ENCODE results near the gene CEP41. TPM values are rescaled to one million over a fixed set of nuclear protein-coding genes. Genes with fewer than 3 reads are reported as not detected.

Gene CEP41
- total and polyA plus RNA-seq, 4 donors: 2.3 to 3.5 (median 2.8) TPM

DNA sequence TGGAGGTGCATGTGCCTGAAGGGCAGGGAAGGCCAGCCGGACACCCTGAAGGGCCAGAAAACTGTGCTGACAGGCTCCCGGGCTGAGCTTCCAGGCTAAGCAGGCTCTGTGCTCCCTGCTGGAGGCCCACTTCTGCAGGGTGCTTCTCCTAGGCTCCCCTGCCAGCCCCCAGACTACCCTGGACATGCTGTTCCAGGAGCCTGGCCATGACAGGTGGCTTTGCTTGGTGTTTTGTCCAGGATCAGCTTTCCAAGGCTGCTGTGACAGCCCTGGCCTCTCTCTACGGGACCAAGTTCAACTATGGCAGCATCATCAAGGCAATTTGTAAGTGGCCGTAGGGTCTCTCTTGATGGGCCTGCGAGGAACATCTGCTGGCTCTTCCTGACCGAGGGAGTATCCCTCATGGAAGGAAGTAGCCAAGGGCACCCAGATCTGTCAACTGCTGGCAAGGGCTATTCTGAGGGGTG, 55.2 kb downstream of the CEP41 start:
- no peak overlapping the region for H3K4me3 ChIP-seq (ENCODE audit: low read depth in 1 of 3, low read length in 3 of 3)
- H3K36me3 ChIP-seq (ENCODE audit: control insufficient read depth in 4 of 4, insufficient read depth in 3 of 4, low read depth in 1 of 4, low read length in 3 of 4): no peaks in the 10 kb centered on the region
- WGBS: 92% methylated on average over 6 of the region's 6 CpGs
- no peak for TF ChIP-seq TAF1 (conservative IDR thresholded peaks at IDR 0.05)
- no peak for TF ChIP-seq HNF4A (conservative IDR thresholded peaks at IDR 0.05)
- TF ChIP-seq GABPA (IDR thresholded peaks at IDR 0.05 in 1 of 2, conservative IDR thresholded peaks at IDR 0.05 in 1 of 2): no peak
- TF ChIP-seq, protein P1, sequence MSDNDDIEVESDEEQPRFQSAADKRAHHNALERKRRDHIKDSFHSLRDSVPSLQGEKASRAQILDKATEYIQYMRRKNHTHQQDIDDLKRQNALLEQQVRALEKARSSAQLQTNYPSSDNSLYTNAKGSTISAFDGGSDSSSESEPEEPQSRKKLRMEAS (IDR thresholded peaks at IDR 0.05): no peak
- no peak for TF ChIP-seq RAD21 (IDR thresholded peaks at IDR 0.05)
- TF ChIP-seq, protein P2, sequence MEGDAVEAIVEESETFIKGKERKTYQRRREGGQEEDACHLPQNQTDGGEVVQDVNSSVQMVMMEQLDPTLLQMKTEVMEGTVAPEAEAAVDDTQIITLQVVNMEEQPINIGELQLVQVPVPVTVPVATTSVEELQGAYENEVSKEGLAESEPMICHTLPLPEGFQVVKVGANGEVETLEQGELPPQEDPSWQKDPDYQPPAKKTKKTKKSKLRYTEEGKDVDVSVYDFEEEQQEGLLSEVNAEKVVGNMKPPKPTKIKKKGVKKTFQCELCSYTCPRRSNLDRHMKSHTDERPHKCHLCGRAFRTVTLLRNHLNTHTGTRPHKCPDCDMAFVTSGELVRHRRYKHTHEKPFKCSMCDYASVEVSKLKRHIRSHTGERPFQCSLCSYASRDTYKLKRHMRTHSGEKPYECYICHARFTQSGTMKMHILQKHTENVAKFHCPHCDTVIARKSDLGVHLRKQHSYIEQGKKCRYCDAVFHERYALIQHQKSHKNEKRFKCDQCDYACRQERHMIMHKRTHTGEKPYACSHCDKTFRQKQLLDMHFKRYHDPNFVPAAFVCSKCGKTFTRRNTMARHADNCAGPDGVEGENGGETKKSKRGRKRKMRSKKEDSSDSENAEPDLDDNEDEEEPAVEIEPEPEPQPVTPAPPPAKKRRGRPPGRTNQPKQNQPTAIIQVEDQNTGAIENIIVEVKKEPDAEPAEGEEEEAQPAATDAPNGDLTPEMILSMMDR (IDR thresholded peaks at IDR 0.05; ENCODE audit: low read depth, low read length, missing input control): no peak
- no peak for TF ChIP-seq EGR1 (IDR thresholded peaks at IDR 0.05; ENCODE audit: low read depth in 2 of 2)
- no peak for TF ChIP-seq SP1 (IDR thresholded peaks at IDR 0.05)
- no peak for TF ChIP-seq FOXA2 (IDR thresholded peaks at IDR 0.05)
- TF ChIP-seq RXRA (IDR thresholded peaks at IDR 0.05): no peak
- TF ChIP-seq, protein P3, sequence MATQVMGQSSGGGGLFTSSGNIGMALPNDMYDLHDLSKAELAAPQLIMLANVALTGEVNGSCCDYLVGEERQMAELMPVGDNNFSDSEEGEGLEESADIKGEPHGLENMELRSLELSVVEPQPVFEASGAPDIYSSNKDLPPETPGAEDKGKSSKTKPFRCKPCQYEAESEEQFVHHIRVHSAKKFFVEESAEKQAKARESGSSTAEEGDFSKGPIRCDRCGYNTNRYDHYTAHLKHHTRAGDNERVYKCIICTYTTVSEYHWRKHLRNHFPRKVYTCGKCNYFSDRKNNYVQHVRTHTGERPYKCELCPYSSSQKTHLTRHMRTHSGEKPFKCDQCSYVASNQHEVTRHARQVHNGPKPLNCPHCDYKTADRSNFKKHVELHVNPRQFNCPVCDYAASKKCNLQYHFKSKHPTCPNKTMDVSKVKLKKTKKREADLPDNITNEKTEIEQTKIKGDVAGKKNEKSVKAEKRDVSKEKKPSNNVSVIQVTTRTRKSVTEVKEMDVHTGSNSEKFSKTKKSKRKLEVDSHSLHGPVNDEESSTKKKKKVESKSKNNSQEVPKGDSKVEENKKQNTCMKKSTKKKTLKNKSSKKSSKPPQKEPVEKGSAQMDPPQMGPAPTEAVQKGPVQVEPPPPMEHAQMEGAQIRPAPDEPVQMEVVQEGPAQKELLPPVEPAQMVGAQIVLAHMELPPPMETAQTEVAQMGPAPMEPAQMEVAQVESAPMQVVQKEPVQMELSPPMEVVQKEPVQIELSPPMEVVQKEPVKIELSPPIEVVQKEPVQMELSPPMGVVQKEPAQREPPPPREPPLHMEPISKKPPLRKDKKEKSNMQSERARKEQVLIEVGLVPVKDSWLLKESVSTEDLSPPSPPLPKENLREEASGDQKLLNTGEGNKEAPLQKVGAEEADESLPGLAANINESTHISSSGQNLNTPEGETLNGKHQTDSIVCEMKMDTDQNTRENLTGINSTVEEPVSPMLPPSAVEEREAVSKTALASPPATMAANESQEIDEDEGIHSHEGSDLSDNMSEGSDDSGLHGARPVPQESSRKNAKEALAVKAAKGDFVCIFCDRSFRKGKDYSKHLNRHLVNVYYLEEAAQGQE (IDR thresholded peaks at IDR 0.05): no peak
- no peak for TF ChIP-seq HNF4G (IDR thresholded peaks at IDR 0.05)
- no peak for TF ChIP-seq NR2F2 (IDR thresholded peaks at IDR 0.05)
- no peak for TF ChIP-seq ZBTB33 (IDR thresholded peaks at IDR 0.05)
- TF ChIP-seq FOXA1 (IDR thresholded peaks at IDR 0.05): no peak
- no peak for TF ChIP-seq JUND (IDR thresholded peaks at IDR 0.05)
- no peak for TF ChIP-seq YY1 (IDR thresholded peaks at IDR 0.05)
- TF ChIP-seq, protein P4, sequence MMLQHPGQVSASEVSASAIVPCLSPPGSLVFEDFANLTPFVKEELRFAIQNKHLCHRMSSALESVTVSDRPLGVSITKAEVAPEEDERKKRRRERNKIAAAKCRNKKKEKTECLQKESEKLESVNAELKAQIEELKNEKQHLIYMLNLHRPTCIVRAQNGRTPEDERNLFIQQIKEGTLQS (IDR thresholded peaks at IDR 0.05): no peak
- H3K9me3 ChIP-seq (ENCODE audit: control insufficient read depth in 4 of 4, low read length in 3 of 4): no peaks in the 10 kb centered on the region
- H3K27me3 ChIP-seq (ENCODE audit: control insufficient read depth in 4 of 4, insufficient read depth in 4 of 4, low read length in 3 of 4): no peaks in the 10 kb centered on the region
- H3K27ac ChIP-seq (ENCODE audit: low read depth in 1 of 2, low read length in 2 of 2): no peak overlapping the region
- H3K9ac ChIP-seq (ENCODE audit: low read depth in 1 of 2, low read length in 2 of 2): no peak overlapping the region
- peak; percentile 16 for DNase-seq (ENCODE audit: low spot score)
- H3K4me1 ChIP-seq (ENCODE audit: control insufficient read depth in 4 of 4, insufficient read depth in 4 of 4, low read length in 3 of 4): no peaks in the 10 kb centered on the region
